Measurements from ENCODE around the gene TCEAL3. TPM values are rescaled to one million over a fixed set of nuclear protein-coding genes. Genes with fewer than 3 reads are reported as not detected.

Gene TCEAL3
- total and polyA plus RNA-seq, 2 of the 8 experiments (the other 6 are each of a cell fraction or from before 2014, with no cell fraction given): 4.4 to 12.0 TPM

DNA sequence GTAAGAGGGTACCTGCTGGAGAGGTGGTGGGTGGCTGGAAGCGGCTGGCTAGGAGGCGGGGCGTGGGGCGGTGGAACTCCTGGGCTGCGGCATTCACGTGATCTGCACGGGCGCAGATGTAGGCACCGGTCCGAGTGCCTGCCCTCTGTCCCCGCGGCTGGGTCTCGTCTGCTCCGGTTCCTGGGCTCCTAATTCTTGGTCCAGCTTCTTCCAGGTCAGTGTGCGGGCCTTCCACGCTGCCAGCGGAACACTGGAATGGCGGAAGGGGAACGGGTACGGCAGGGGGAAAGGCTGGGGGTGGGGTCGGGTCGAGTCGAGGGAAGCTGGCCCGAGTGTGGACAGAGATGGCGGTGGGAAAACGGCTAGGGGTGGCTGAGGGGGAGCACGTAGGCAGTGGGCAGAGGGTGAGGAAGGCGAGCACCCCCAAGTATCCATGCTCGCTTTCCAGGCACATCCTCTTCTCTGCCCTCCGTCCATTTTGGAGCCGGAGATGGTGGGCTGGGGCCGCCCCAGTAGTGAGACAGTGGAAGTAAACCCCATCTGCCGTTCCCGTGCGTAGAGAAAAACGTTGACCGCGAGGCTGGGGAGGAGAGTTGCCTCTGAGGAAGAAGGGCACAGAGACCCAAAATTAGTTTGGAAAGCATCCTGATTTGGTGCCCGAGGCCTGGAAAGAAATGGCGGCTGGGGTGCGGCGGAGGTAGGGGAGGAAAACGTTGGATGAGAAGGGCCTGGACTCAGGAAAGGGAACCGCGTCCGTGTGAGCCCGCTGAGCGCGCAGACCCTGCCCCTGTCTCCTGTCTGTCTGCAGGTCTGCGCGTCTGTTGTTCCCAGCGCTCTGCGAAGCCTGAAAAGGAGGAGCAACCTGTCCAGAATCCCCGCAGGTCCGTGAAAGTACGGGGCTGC is 22.1 kb upstream of the TCEAL3 start, which contains the start of gene TCEAL4 (continued):
- TF ChIP-seq ASH2L (IDR thresholded peaks at IDR 0.05; ENCODE audit: low read length): peak; percentile 21
- TF ChIP-seq POLR2A (IDR thresholded peaks at IDR 0.05; ENCODE audit: control extremely low read depth in 1 of 2, low read depth in 2 of 2, low read length in 2 of 2): peak in 1 of 2 experiments; percentile 69; a peak in 2 of 3 replicates
- TF ChIP-seq, protein P1, sequence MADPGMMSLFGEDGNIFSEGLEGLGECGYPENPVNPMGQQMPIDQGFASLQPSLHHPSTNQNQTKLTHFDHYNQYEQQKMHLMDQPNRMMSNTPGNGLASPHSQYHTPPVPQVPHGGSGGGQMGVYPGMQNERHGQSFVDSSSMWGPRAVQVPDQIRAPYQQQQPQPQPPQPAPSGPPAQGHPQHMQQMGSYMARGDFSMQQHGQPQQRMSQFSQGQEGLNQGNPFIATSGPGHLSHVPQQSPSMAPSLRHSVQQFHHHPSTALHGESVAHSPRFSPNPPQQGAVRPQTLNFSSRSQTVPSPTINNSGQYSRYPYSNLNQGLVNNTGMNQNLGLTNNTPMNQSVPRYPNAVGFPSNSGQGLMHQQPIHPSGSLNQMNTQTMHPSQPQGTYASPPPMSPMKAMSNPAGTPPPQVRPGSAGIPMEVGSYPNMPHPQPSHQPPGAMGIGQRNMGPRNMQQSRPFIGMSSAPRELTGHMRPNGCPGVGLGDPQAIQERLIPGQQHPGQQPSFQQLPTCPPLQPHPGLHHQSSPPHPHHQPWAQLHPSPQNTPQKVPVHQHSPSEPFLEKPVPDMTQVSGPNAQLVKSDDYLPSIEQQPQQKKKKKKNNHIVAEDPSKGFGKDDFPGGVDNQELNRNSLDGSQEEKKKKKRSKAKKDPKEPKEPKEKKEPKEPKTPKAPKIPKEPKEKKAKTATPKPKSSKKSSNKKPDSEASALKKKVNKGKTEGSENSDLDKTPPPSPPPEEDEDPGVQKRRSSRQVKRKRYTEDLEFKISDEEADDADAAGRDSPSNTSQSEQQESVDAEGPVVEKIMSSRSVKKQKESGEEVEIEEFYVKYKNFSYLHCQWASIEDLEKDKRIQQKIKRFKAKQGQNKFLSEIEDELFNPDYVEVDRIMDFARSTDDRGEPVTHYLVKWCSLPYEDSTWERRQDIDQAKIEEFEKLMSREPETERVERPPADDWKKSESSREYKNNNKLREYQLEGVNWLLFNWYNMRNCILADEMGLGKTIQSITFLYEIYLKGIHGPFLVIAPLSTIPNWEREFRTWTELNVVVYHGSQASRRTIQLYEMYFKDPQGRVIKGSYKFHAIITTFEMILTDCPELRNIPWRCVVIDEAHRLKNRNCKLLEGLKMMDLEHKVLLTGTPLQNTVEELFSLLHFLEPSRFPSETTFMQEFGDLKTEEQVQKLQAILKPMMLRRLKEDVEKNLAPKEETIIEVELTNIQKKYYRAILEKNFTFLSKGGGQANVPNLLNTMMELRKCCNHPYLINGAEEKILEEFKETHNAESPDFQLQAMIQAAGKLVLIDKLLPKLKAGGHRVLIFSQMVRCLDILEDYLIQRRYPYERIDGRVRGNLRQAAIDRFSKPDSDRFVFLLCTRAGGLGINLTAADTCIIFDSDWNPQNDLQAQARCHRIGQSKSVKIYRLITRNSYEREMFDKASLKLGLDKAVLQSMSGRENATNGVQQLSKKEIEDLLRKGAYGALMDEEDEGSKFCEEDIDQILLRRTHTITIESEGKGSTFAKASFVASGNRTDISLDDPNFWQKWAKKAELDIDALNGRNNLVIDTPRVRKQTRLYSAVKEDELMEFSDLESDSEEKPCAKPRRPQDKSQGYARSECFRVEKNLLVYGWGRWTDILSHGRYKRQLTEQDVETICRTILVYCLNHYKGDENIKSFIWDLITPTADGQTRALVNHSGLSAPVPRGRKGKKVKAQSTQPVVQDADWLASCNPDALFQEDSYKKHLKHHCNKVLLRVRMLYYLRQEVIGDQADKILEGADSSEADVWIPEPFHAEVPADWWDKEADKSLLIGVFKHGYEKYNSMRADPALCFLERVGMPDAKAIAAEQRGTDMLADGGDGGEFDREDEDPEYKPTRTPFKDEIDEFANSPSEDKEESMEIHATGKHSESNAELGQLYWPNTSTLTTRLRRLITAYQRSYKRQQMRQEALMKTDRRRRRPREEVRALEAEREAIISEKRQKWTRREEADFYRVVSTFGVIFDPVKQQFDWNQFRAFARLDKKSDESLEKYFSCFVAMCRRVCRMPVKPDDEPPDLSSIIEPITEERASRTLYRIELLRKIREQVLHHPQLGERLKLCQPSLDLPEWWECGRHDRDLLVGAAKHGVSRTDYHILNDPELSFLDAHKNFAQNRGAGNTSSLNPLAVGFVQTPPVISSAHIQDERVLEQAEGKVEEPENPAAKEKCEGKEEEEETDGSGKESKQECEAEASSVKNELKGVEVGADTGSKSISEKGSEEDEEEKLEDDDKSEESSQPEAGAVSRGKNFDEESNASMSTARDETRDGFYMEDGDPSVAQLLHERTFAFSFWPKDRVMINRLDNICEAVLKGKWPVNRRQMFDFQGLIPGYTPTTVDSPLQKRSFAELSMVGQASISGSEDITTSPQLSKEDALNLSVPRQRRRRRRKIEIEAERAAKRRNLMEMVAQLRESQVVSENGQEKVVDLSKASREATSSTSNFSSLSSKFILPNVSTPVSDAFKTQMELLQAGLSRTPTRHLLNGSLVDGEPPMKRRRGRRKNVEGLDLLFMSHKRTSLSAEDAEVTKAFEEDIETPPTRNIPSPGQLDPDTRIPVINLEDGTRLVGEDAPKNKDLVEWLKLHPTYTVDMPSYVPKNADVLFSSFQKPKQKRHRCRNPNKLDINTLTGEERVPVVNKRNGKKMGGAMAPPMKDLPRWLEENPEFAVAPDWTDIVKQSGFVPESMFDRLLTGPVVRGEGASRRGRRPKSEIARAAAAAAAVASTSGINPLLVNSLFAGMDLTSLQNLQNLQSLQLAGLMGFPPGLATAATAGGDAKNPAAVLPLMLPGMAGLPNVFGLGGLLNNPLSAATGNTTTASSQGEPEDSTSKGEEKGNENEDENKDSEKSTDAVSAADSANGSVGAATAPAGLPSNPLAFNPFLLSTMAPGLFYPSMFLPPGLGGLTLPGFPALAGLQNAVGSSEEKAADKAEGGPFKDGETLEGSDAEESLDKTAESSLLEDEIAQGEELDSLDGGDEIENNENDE (IDR thresholded peaks at IDR 0.05; ENCODE audit: insufficient replicate concordance, low read length): no peak
- TF ChIP-seq SRF (IDR thresholded peaks at IDR 0.05; ENCODE audit: low read depth, low read length): no peak
- no peak for TF ChIP-seq TCF12 (IDR thresholded peaks at IDR 0.05; ENCODE audit: low read depth, low read length)
- peak; percentile 24 for TF ChIP-seq TAF7 (optimal IDR thresholded peaks at IDR 0.05; ENCODE audit: borderline replicate concordance, low read depth, low read length)
- TF ChIP-seq RNF2 (IDR thresholded peaks at IDR 0.05; ENCODE audit: borderline replicate concordance, low read depth, low read length, missing control alignments, poor library complexity, severe bottlenecking): no peak
- no peak for TF ChIP-seq NANOG (IDR thresholded peaks at IDR 0.05; ENCODE audit: insufficient read depth, low read depth, low read length, poor library complexity, severe bottlenecking)
- TF ChIP-seq FOSL1 (IDR thresholded peaks at IDR 0.05; ENCODE audit: insufficient read depth, low read depth, low read length): no peak
